ENCODE measurements around the gene SDHA.

GRCh38 chr5:208449-209114 lies 9.5 kb upstream of the SDHA start:
- TF ChIP-seq POLR2A (IDR thresholded peaks at IDR 0.05; ENCODE audit: low read length): no peak
- no peak for TF ChIP-seq GATA1 (IDR thresholded peaks at IDR 0.05; ENCODE audit: low read depth, low read length)
